HL-60 (cell line): ENCODE data around the gene EEF2K.

Experiments used
- DNase-seq, 2 experiments: peaks; one replicate each; pipeline ENCODE4 v3.0.0-alpha.2; 2010 to 2020; ENCODE audit warnings: low read depth in 1 of 2, low spot score in 1 of 2
- H3K27ac ChIP-seq: fragments of 250-450 bp; sonication (Bioruptor Pico); replicated peaks from 2 replicates; pipeline ENCODE4 v1.5.1; 2020; ENCODE audit warnings: mild to moderate bottlenecking, moderate library complexity
- H3K27me3 ChIP-seq: fragments of 250-450 bp; sonication (Bioruptor Pico); 2 replicates; pipeline ENCODE4 v1.5.1; 2021; ENCODE audit warnings: mild to moderate bottlenecking, moderate library complexity; ENCODE audit not compliant: insufficient read depth, poor library complexity, severe bottlenecking
- H3K4me3 ChIP-seq: replicated peaks from 2 replicates; pipeline ENCODE4 v1.5.1; 2011; ENCODE audit warnings: mild to moderate bottlenecking, control low read depth, low read length; ENCODE audit not compliant: insufficient read depth
- GABPA ChIP-seq: IDR thresholded peaks from 2 replicates; pipeline ENCODE4 v1.6.1; 2012; ENCODE audit warnings: low read depth
- POLR2AphosphoS5 ChIP-seq: IDR thresholded peaks from 2 replicates; pipeline ENCODE4 v1.6.1; 2012; ENCODE audit warnings: low read depth
- SPI1 ChIP-seq: IDR thresholded peaks from 2 replicates; pipeline ENCODE4 v1.6.1; 2012; ENCODE audit warnings: low read depth, mild to moderate bottlenecking, borderline replicate concordance
- TF ChIP-seq, protein P1 (sequence below): IDR thresholded peaks from 2 replicates; pipeline ENCODE4 v1.6.1; 2012; ENCODE audit warnings: low read depth; ENCODE audit not compliant: insufficient replicate concordance
- TF ChIP-seq, protein P2 (sequence below): IDR thresholded peaks from one replicate; pipeline ENCODE4 v1.5.1; 2011; ENCODE audit warnings: low read length, control low read depth, inconsistent platforms; ENCODE audit not compliant: insufficient read depth

EEF2K gene

DNA sequence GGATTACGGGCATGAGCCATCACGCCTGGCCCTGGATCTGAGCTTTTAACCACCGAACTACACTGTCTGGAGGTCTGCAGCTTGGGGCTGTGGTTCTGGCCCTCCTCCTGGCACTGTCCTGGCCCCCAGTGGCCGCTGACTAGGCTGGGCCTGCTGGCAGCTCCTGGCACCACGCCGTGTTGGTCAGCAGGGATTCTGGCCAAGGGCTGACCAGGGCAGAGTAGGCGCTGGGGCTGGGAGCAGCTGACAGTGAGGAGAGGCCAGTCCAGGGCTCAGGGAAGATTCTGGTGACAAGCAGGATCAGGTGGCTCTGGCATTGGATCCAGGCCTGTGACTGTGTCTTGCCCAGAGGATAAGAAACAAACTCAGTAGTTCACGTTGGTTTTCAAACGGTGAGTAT, 14.6 kb downstream of the EEF2K start:
- no peak for DNase-seq
- no peaks in the 10 kb centered on the region for H3K27me3 ChIP-seq
- no peak overlapping the region for H3K27ac ChIP-seq
- no peak overlapping the region for H3K4me3 ChIP-seq
- no peak for TF ChIP-seq POLR2AphosphoS5
- TF ChIP-seq, protein P1, sequence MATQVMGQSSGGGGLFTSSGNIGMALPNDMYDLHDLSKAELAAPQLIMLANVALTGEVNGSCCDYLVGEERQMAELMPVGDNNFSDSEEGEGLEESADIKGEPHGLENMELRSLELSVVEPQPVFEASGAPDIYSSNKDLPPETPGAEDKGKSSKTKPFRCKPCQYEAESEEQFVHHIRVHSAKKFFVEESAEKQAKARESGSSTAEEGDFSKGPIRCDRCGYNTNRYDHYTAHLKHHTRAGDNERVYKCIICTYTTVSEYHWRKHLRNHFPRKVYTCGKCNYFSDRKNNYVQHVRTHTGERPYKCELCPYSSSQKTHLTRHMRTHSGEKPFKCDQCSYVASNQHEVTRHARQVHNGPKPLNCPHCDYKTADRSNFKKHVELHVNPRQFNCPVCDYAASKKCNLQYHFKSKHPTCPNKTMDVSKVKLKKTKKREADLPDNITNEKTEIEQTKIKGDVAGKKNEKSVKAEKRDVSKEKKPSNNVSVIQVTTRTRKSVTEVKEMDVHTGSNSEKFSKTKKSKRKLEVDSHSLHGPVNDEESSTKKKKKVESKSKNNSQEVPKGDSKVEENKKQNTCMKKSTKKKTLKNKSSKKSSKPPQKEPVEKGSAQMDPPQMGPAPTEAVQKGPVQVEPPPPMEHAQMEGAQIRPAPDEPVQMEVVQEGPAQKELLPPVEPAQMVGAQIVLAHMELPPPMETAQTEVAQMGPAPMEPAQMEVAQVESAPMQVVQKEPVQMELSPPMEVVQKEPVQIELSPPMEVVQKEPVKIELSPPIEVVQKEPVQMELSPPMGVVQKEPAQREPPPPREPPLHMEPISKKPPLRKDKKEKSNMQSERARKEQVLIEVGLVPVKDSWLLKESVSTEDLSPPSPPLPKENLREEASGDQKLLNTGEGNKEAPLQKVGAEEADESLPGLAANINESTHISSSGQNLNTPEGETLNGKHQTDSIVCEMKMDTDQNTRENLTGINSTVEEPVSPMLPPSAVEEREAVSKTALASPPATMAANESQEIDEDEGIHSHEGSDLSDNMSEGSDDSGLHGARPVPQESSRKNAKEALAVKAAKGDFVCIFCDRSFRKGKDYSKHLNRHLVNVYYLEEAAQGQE: no peak
- TF ChIP-seq, protein P2, sequence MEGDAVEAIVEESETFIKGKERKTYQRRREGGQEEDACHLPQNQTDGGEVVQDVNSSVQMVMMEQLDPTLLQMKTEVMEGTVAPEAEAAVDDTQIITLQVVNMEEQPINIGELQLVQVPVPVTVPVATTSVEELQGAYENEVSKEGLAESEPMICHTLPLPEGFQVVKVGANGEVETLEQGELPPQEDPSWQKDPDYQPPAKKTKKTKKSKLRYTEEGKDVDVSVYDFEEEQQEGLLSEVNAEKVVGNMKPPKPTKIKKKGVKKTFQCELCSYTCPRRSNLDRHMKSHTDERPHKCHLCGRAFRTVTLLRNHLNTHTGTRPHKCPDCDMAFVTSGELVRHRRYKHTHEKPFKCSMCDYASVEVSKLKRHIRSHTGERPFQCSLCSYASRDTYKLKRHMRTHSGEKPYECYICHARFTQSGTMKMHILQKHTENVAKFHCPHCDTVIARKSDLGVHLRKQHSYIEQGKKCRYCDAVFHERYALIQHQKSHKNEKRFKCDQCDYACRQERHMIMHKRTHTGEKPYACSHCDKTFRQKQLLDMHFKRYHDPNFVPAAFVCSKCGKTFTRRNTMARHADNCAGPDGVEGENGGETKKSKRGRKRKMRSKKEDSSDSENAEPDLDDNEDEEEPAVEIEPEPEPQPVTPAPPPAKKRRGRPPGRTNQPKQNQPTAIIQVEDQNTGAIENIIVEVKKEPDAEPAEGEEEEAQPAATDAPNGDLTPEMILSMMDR: no peak

DNA sequence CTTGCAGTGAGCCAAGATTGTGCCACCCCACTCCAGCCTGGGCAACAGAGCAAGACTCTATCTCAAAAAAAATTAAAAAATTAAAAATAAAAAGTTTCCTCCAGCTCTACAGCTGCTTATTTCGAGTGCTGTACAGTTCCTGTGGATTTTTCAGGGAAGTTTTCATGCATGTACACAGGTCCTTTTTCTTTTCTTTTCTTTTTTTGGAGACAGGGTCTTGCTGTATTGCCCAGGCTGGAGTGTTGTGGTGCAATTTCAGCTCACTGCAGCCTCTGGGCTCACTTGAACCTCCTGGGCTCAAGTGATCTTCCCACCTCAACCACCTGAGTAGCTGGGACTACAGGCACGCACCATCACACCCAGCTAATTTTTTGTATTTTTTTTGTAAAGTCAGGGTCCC, 15.9 kb downstream of the EEF2K start:
- no peak for DNase-seq
- TF ChIP-seq, protein P2: no peak
- TF ChIP-seq GABPA (no peak), POLR2AphosphoS5 (no peak), SPI1 (no peak)
- TF ChIP-seq, protein P1: no peak
- H3K27ac ChIP-seq: no peak overlapping the region
- no peaks in the 10 kb centered on the region for H3K27me3 ChIP-seq
- no peak overlapping the region for H3K4me3 ChIP-seq

DNA sequence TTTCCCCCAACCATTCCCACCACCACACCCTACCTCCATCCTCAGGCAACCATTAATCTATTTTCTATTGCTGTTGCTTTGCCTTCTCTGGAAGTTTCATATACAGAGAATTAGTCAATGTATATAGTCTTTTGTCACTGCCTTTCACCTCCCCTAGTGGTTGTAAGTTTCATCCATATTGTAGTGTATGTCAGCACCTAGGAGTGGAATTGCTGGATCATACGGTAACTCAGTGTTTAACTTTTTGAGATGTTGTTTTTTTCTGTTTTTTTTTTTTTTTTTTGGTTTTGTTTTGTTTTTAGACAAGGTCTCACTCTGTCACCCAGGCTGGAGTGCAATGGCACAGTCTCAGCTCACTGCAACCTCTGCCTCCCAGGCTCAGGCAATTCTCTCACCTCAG, 16.9 kb downstream of the EEF2K start:
- Histone ChIP-seq H3K27ac (no peak overlapping the region), H3K27me3 (no peaks in the 10 kb centered on the region), H3K4me3 (no peak overlapping the region)
- DNase-seq: no peak
- TF ChIP-seq POLR2AphosphoS5: no peak
- TF ChIP-seq, protein P2: no peak
- no peak for TF ChIP-seq GABPA
- TF ChIP-seq, protein P1: no peak
- TF ChIP-seq SPI1: no peak
